ENCODE measurements around the gene KLHL28.
"Not testable (repeated sequence)": the region's sequence is repeated elsewhere in the genome, so short reads cannot be mapped to it uniquely, and the experiment has no call there.

Gene KLHL28

GRCh38 chr14:44893535-44893934, 68.2 kb downstream of the KLHL28 start:
- DNase-seq (ENCODE audit: low read depth): no peak
- no peak overlapping the region for H3K4me3 ChIP-seq (ENCODE audit: low read depth, low read length)
- no peak for TF ChIP-seq CTCF (conservative IDR thresholded peaks at IDR 0.05; ENCODE audit: low read depth, low read length)

GRCh38 chr14:44891726-44892372, 69.9 kb downstream of the KLHL28 start:
- H3K4me3 ChIP-seq (ENCODE audit: low read depth, low read length); DNase-seq (ENCODE audit: low read depth): not testable (repeated sequence)

- H3K4me3 ChIP-seq (ENCODE audit: low read depth, low read length): no peak overlapping the region
- no peak for DNase-seq (ENCODE audit: low read depth)
- no peak for TF ChIP-seq CTCF (conservative IDR thresholded peaks at IDR 0.05; ENCODE audit: low read depth, low read length)
Measured at GRCh38 chr14:44889595-44890471, 71.9 kb downstream of the KLHL28 start.

GRCh38 chr14:44887596-44887955, 74.2 kb downstream of the KLHL28 start:
- TF ChIP-seq CTCF (conservative IDR thresholded peaks at IDR 0.05; ENCODE audit: low read depth, low read length): no peak
- no peak for DNase-seq (ENCODE audit: low read depth)
- no peak overlapping the region for H3K4me3 ChIP-seq (ENCODE audit: low read depth, low read length)

- TF ChIP-seq CTCF (conservative IDR thresholded peaks at IDR 0.05; ENCODE audit: low read depth, low read length): no peak
- no peak overlapping the region for H3K4me3 ChIP-seq (ENCODE audit: low read depth, low read length)
- DNase-seq (ENCODE audit: low read depth): no peak
Measured at GRCh38 chr14:44886860-44887595, 74.7 kb downstream of the KLHL28 start.

- no peak overlapping the region for H3K4me3 ChIP-seq (ENCODE audit: low read depth, low read length)
- no peak for TF ChIP-seq CTCF (conservative IDR thresholded peaks at IDR 0.05; ENCODE audit: low read depth, low read length)
- DNase-seq (ENCODE audit: low read depth): no peak
Measured at GRCh38 chr14:44880791-44881190, 81.0 kb downstream of the KLHL28 start.

Data from choroid plexus epithelial cell (primary cell).